ENCODE measurements around the gene TRIM43B. TPM values are rescaled to one million over a fixed set of nuclear protein-coding genes. Genes with fewer than 3 reads are reported as not detected.
"Not testable (repeated sequence)": the region's sequence is repeated elsewhere in the genome, so short reads cannot be mapped to it uniquely, and the experiment has no call there.

The TRIM43B gene
- total RNA-seq, 1 experiment from 2014 or later = not detected

DNA sequence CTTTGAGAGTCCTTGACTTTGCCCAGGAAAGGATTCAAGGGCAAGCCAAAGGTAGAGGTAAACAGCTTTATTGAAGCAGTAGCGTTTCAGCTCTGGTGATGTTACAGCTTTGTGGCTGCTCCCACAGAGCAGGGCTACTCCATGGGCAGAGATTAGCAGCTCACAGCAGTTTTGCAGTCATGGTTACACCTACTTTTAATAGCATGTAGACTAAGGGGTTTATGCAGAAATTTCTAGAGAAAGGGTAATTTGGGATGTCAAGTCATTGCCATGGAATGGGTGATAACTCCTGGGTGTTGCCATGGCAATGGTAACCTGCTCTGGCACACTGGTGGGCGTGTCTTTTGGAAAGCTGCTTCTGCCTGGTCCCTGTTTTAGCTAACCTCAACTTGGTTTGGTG lies 18.0 kb downstream of the TRIM43B start:
- not testable (repeated sequence) for H3K4me3 ChIP-seq (ENCODE audit: insufficient read depth, low read depth, low read length); DNase-seq; H3K27me3 ChIP-seq (ENCODE audit: control insufficient read depth, insufficient read depth, low read length)

DNA sequence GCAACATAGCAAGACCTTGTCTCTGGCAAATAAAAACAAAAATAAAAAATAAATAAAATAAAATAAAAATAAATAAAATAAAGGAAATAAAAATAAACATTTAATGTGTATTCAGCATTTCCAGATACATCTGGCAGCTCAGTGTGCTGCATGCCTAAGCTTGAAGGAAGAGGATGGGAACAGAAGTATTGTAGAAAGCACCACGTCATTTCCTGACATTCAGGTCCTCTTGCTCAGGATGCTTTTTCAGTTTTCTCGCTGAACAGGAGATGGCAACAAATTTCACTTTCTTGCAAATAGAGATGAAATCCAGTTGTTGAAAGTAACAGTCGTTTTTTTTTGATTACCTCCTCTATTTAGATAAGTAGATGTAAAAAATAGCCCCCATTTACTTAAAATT lies 21.3 kb downstream of the TRIM43B start:
- DNase-seq; H3K27me3 ChIP-seq (ENCODE audit: control insufficient read depth, insufficient read depth, low read length); H3K36me3 ChIP-seq (replicated peaks; ENCODE audit: control insufficient read depth, insufficient read depth, low read length); H3K4me3 ChIP-seq (ENCODE audit: insufficient read depth, low read depth, low read length): not testable (repeated sequence)

More for the DNA sequence above, 18.0 kb downstream of the TRIM43B start:
- H3K36me3 ChIP-seq (replicated peaks; ENCODE audit: control insufficient read depth, insufficient read depth, low read length) = not testable (repeated sequence)

DNA sequence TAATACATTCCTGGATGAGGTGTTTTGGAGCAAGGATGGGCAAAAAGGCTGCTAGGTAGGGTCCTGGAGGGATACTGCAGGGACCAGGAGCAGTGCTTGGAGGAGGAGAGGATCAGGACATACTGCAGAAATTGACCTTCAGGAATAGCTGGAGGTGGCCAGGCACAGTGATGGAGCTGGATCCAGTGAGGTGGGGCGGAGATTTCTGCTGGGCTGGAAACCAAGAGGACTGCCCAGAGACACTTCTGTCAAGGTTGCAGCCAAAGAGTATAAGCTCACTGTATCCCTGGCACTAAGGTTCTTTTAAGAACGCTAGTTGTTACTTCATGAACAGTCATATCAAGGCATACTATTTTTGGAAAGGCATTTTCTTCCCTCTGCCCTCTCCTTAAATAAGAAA lies 39.2 kb downstream of the TRIM43B start:
- H3K4me3 ChIP-seq (ENCODE audit: insufficient read depth, low read depth, low read length); H3K27me3 ChIP-seq (ENCODE audit: control insufficient read depth, insufficient read depth, low read length); H3K36me3 ChIP-seq (replicated peaks; ENCODE audit: control insufficient read depth, insufficient read depth, low read length); DNase-seq: not testable (repeated sequence)

DNA sequence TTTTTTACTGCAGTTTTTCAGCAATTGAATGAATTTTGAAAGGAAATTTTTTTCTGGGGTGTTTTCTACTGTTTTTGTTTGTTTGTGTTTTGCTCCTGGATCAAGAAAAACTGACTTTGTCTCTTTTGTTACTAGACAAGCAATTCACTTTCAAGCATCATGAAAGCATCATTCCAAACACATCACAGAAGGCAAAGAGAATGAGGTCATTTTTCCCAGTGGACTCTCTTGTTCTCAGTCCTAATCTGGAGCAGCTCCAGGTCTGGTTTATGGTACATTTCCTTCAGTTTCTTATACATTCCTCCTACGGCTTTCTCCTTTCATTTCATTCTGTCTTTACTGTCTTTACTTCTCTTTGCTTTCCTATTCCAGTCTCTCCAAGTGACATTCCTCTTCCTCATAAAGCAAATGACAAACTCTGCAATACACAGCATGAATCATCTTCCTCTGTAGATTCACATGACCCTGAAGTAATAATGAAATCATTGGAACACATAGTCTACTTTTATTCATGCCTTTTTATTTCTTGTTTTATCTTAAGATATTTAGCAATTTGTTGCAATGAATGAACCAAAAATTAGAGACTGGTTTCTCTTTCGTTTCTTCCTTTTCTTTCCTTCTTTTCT lies 42.0 kb downstream of the TRIM43B start:
- not testable (repeated sequence) for H3K36me3 ChIP-seq (replicated peaks; ENCODE audit: control insufficient read depth, insufficient read depth, low read length); H3K4me3 ChIP-seq (ENCODE audit: insufficient read depth, low read depth, low read length); DNase-seq; H3K27me3 ChIP-seq (ENCODE audit: control insufficient read depth, insufficient read depth, low read length)

DNA sequence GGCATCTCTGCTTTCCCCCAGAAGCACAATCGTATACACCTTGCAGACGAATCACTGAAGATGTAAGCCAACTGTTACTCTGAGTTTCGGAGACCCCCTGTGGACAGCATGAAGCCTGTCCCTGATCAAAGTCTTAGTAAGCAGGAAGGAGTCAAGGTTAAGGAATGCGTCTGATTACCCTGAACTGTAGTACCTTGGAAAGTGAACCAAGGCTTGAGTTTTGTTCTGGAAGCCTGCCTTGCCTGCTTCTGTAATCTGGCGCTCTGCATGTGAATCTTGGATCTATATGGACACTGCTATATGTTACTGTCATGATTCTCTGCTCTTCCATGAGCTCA lies 48.7 kb downstream of the TRIM43B start:
- not testable (repeated sequence) for H3K4me3 ChIP-seq (ENCODE audit: insufficient read depth, low read depth, low read length); DNase-seq; H3K27me3 ChIP-seq (ENCODE audit: control insufficient read depth, insufficient read depth, low read length); H3K36me3 ChIP-seq (replicated peaks; ENCODE audit: control insufficient read depth, insufficient read depth, low read length)

DNA sequence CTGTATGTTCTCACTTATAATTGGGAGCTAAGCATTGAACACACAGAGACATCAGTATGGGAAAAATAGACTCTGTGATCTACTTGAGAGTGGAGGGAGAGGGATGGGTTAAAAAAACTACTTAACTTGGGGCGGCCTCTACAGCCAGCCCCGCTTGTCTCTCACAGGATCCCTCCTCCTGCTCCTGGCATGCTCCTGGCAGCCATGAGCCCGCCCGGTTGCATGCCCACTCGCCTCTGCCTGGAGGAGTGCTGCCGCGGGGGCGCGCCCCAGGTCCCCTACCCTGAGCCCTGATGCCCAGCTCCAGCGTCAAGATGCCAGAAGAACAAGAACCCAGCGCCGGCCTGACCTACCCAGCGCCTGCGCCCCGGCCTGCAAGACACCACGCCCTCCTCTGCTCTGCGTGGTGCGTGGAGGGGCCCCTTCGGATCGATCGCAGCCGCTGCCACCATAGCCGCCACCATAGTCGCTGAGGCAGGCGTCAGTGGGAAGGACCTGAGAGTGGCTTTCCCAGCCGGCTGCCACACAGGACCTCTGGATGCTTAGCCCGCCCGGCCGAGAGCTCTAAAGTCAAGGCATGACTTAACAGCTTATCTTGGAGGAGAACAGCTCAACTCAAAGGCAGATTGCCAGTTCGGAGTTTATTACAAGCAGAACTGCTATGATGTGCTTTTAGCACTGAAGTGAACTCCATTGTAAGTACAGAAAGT lies 49.2 kb downstream of the TRIM43B start:
- not testable (repeated sequence) for H3K4me3 ChIP-seq (ENCODE audit: insufficient read depth, low read depth, low read length); DNase-seq; H3K36me3 ChIP-seq (replicated peaks; ENCODE audit: control insufficient read depth, insufficient read depth, low read length); H3K27me3 ChIP-seq (ENCODE audit: control insufficient read depth, insufficient read depth, low read length)

DNA sequence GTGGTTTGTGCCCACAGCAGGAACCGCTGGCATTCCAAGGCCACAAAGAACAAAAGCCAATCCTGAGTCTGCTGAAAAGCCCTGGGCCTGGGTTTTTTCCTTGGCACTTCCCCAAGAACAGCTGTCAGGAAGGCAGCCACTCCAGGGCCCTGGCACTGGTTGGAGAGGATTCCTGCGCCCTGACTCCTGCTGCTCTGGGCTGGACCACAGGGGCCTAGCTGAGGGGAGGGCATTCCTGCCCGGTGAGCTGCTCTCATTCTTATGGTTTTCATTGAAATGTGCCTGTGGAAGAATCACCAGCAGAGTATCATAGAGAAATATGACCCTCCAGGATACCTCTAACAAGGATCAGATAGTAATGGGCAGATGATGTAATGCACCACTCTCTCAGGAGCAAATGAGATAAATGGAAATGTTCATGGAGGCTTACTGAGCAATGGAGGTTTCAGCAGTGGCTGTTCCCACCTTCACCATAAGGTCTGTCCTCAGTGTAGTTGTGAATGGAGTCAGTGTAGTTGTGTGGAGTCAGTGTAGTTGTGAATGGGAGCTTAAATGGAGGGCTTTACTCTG lies 50.0 kb downstream of the TRIM43B start:
- not testable (repeated sequence) for H3K27me3 ChIP-seq (ENCODE audit: control insufficient read depth, insufficient read depth, low read length); DNase-seq; H3K36me3 ChIP-seq (replicated peaks; ENCODE audit: control insufficient read depth, insufficient read depth, low read length); H3K4me3 ChIP-seq (ENCODE audit: insufficient read depth, low read depth, low read length)

DNA sequence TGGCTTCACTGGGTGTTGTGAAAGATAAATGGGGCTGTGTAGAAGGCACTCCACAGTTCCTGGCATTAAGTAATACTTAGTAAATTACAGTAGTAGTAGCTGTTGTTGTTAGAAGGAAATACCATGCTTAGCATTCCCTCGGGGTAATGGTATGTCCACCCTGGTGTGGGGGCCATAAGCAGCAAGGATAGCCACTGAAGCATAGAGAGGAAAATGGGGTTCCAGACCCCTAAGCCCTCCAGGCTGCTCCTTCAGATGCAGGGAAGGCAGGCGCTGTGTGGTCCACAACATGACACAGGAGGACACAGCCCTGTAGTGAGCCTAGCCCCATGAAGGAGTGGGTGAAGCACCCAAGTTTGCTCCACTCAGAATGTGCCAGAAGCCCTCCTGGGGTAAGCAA lies 50.6 kb downstream of the TRIM43B start:
- not testable (repeated sequence) for DNase-seq; H3K4me3 ChIP-seq (ENCODE audit: insufficient read depth, low read depth, low read length); H3K27me3 ChIP-seq (ENCODE audit: control insufficient read depth, insufficient read depth, low read length); H3K36me3 ChIP-seq (replicated peaks; ENCODE audit: control insufficient read depth, insufficient read depth, low read length)

DNA sequence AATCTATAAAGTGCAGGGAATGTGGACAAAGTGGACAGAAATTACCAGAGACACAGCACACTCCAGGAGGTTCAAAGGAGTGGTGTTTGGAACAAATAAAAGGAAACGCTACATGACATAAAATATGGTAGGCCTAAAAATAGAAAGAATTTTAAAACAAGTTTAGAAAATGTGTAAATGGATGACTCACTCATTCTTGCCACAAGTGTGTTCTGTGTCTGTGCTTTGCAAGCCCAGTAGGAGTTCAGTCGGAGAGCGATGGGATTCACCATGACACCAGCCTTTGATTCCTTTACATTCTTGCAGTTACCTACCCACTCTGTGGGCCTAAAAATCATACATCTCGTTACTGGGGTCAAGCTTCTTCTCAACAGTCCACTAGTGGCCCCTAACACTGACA lies 51.2 kb downstream of the TRIM43B start:
- not testable (repeated sequence) for DNase-seq; H3K36me3 ChIP-seq (replicated peaks; ENCODE audit: control insufficient read depth, insufficient read depth, low read length); H3K27me3 ChIP-seq (ENCODE audit: control insufficient read depth, insufficient read depth, low read length); H3K4me3 ChIP-seq (ENCODE audit: insufficient read depth, low read depth, low read length)

DNA sequence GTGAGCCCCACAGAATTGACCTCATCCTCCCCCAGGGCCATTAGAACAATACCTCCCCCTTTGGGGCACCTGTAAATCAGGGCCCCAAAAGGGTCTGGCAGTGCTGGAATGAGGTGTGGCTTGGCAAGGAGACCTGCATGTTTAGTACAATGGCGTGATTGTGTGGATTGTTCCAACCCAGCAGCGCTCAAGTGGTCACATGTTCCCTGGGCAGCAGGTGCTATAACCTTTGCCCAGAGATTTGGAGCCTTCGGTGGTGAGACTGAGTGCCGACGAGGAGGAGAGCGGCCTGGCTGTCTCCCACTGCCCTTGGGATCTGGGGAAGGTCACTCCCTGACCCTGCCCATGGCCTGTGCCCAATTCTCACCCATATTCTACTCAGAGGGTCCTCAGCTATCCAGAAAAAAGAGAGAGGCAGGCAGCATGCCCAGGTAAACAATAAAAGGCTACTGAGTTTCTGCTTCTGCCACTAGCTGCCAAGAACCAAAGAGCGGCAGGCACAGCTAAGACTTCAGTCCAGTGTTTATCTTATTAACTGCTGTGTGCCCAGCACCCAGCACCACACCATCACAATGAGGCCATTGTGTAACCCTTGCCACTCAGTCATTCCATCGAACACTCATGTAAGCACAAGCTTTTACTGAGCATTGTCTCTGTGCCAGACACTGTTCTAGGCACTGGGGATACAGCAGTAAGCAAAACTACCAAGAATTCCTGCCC lies 54.6 kb downstream of the TRIM43B start:
- H3K27me3 ChIP-seq (ENCODE audit: control insufficient read depth, insufficient read depth, low read length); H3K36me3 ChIP-seq (replicated peaks; ENCODE audit: control insufficient read depth, insufficient read depth, low read length); H3K4me3 ChIP-seq (ENCODE audit: insufficient read depth, low read depth, low read length); DNase-seq: not testable (repeated sequence)

DNA sequence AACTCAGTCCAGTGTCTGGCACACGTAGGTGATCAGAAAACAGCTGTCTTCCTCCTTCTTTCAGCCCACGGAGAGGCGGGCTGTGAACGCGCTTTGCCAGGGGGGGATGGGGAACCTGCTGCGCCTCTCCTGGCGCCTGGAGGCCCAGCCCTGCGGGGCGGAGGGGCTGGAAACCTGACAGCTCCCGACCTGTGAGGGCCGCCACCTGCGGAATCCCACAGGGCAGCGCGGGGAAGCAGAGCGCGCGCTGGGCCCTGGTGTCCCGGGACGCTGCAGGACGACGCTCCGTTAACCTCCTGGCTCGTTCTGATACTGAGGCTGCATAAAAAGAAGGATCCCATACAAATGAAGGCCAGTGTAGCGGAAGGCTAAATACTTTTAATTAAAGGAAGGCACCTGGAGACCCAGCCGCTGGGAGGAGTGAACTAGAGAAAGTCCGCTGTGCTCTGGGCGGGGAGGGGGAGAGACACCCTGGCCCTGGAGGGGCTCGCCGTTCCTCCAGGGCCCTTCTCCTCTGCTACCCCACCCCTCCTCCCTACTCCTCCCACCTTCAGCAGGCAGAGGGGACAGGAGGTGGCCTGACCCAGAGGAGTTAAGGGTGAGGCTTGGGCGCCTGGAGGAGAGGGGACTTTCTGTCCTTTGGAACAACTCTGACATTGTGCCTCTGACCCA lies 57.2 kb downstream of the TRIM43B start:
- H3K27me3 ChIP-seq (ENCODE audit: control insufficient read depth, insufficient read depth, low read length); H3K36me3 ChIP-seq (replicated peaks; ENCODE audit: control insufficient read depth, insufficient read depth, low read length); H3K4me3 ChIP-seq (ENCODE audit: insufficient read depth, low read depth, low read length); DNase-seq: not testable (repeated sequence)

Other genes with a start within 250 kb of the TRIM43B start
- gene PROM2, start 210.3 kb downstream of the TRIM43B start, total RNA-seq (2014; rRNA removed; shearing (Covaris generic)) = 1.1 and 1.8 TPM in 2 replicates
- 0.48 and 3.2 TPM in 2 replicates for gene KCNIP3, start 187.4 kb downstream of the TRIM43B start, total RNA-seq (2014; rRNA removed; shearing (Covaris generic))
- gene FAHD2A, start 82.0 kb downstream of the TRIM43B start, total RNA-seq (2014; rRNA removed; shearing (Covaris generic)) = 37.1 and 49.3 TPM in 2 replicates
- not detected in 2 replicates for gene TRIM43, start 107.2 kb upstream of the TRIM43B start, total RNA-seq (2014; rRNA removed; shearing (Covaris generic))

All from H7 (cell line).